ENCODE measurements around the gene TMCC1. TPM values are rescaled to one million over a fixed set of nuclear protein-coding genes. Genes with fewer than 3 reads are reported as not detected.
"Not testable (repeated sequence)": the region's sequence is repeated elsewhere in the genome, so short reads cannot be mapped to it uniquely, and the experiment has no call there.

TMCC1 gene
- total and polyA plus RNA-seq, 10 of the 15 experiments (the other 5 are each of a cell fraction or from before 2014, with no cell fraction given) = 2.3 to 21.1 (median 8.4) TPM

- peaks cover 5% of the 10 kb centered on the region for H3K9me3 ChIP-seq (replicated peaks; ENCODE audit: control insufficient read depth, insufficient read depth, low read length)
- no peaks in the 10 kb centered on the region for H3K79me2 ChIP-seq (ENCODE audit: control insufficient read depth, insufficient read depth, low read length)
- H4K20me1 ChIP-seq (ENCODE audit: control insufficient read depth, insufficient read depth) = no peaks in the 10 kb centered on the region
- no peak for ATAC-seq
- no peak for FAIRE-seq
- no peak overlapping the region for H3K4me2 ChIP-seq (ENCODE audit: control insufficient read depth, insufficient read depth)
- no peaks in the 10 kb centered on the region for H3K4me1 ChIP-seq (ENCODE audit: control insufficient read depth, insufficient read depth, low read length)
- BruUV-seq (replicated peaks) = no TSS peak
- H3K27ac ChIP-seq (ENCODE audit: control insufficient read depth, insufficient read depth) = no peak overlapping the region
- WGBS (ENCODE audit: insufficient coverage, insufficient replicate concordance, low lambda C conversion rate, missing lambda C conversion rate) = 97% methylated on average over 1 of the region's 1 CpG
- no peaks in the 10 kb centered on the region for H3K27me3 ChIP-seq (replicated peaks in 1 of 2; ENCODE audit: control insufficient read depth in 2 of 2, insufficient read depth in 2 of 2, low read length in 1 of 2)
- H3K36me3 ChIP-seq (ENCODE audit: control insufficient read depth in 2 of 2, insufficient read depth in 2 of 2, low read length in 1 of 2) = no peaks in the 10 kb centered on the region
- in situ Hi-C loops (cut with MboI) = no loop called here
- H2AFZ ChIP-seq (ENCODE audit: control insufficient read depth, low read depth, low read length) = no peak overlapping the region
- POLR2A ChIA-PET = no interaction called here
- no peak overlapping the region for H3K4me3 ChIP-seq
- TF ChIP-seq EGR1 (IDR thresholded peaks at IDR 0.05; ENCODE audit: borderline replicate concordance in 1 of 2, low read depth in 2 of 2, low read length in 2 of 2) (no peak), SMARCA5 (IDR thresholded peaks at IDR 0.05) (no peak), PAX8 (IDR thresholded peaks at IDR 0.05) (no peak), TBL1XR1 (IDR thresholded peaks at IDR 0.05; ENCODE audit: low read depth, low read length) (no peak), ZNF24 (IDR thresholded peaks at IDR 0.05) (no peak), STAT1 (conservative IDR thresholded peaks at IDR 0.05) (no peak), RAD21 (IDR thresholded peaks at IDR 0.05; ENCODE audit: insufficient read depth, low read depth, low read length) (no peak), SRF (IDR thresholded peaks at IDR 0.05; ENCODE audit: low read depth in 2 of 2, low read length in 2 of 2) (no peak)
- intact Hi-C loops (cut with micrococcal nuclease; ENCODE audit: unreplicated experiment) = no loop called here
- no peak overlapping the region for H3K9ac ChIP-seq (ENCODE audit: control insufficient read depth, insufficient read depth, low read length)
- SMC1A ChIA-PET (ENCODE audit: uncharacterized antibody, unreplicated experiment) = no interaction called here
- CTCF ChIA-PET = no interaction called here
- no peak for DNase-seq (ENCODE audit: low read depth, low spot score)
- RAD21 ChIA-PET (ENCODE audit: unreplicated experiment) = no interaction called here
Measured at GRCh38 chr3:129756871-129757270, 136.6 kb downstream of the TMCC1 start.

GRCh38 chr3:129751105-129751504, 142.4 kb downstream of the TMCC1 start:
- H3K27me3 ChIP-seq (replicated peaks in 1 of 2; ENCODE audit: control insufficient read depth in 2 of 2, insufficient read depth in 2 of 2, low read length in 1 of 2); CTCF ChIA-PET; H3K4me3 ChIP-seq; ATAC-seq; H2AFZ ChIP-seq (ENCODE audit: control insufficient read depth, low read depth, low read length); H3K79me2 ChIP-seq (ENCODE audit: control insufficient read depth, insufficient read depth, low read length); H4K20me1 ChIP-seq (ENCODE audit: control insufficient read depth, insufficient read depth); H3K9ac ChIP-seq (ENCODE audit: control insufficient read depth, insufficient read depth, low read length); DNase-seq (ENCODE audit: low read depth, low spot score); RAD21 ChIA-PET (ENCODE audit: unreplicated experiment); FAIRE-seq; in situ Hi-C loops (cut with MboI); H3K36me3 ChIP-seq (ENCODE audit: control insufficient read depth in 2 of 2, insufficient read depth in 2 of 2, low read length in 1 of 2); BruUV-seq (replicated peaks); H3K4me2 ChIP-seq (ENCODE audit: control insufficient read depth, insufficient read depth); H3K9me3 ChIP-seq (replicated peaks; ENCODE audit: control insufficient read depth, insufficient read depth, low read length); H3K27ac ChIP-seq (ENCODE audit: control insufficient read depth, insufficient read depth); intact Hi-C loops (cut with micrococcal nuclease; ENCODE audit: unreplicated experiment); H3K4me1 ChIP-seq (ENCODE audit: control insufficient read depth, insufficient read depth, low read length); SMC1A ChIA-PET (ENCODE audit: uncharacterized antibody, unreplicated experiment): not testable (repeated sequence)
- WGBS (ENCODE audit: insufficient coverage, insufficient replicate concordance, low lambda C conversion rate, missing lambda C conversion rate) = 96% methylated on average over 2 of the region's 2 CpGs
- POLR2A ChIA-PET = interaction anchor here (1.3 kb wide), 1 partner anchor 56 kb away, joined by 8 read pairs; no protein-coding TSS in a partner anchor

Data from GM12878 (cell line).